GM19468 (cell line): Measurements from ENCODE around the gene SLC38A2.

Experiments used
- ATAC-seq: cut with Tn5 transposase; IDR thresholded peaks from one replicate; pipeline ENCODE4 v1.9.1; 2021; ENCODE audit warnings: mild to moderate bottlenecking, moderate library complexity, moderate number of reproducible peaks; ENCODE audit not compliant: unreplicated experiment; ENCODE audit errors: extremely low read depth

SLC38A2 gene

GRCh38 chr12:46363582-46364299, 8.8 kb downstream of the SLC38A2 start:
- ATAC-seq: no peak

GRCh38 chr12:46362895-46363581, 9.5 kb downstream of the SLC38A2 start:
- ATAC-seq: no peak

DNA sequence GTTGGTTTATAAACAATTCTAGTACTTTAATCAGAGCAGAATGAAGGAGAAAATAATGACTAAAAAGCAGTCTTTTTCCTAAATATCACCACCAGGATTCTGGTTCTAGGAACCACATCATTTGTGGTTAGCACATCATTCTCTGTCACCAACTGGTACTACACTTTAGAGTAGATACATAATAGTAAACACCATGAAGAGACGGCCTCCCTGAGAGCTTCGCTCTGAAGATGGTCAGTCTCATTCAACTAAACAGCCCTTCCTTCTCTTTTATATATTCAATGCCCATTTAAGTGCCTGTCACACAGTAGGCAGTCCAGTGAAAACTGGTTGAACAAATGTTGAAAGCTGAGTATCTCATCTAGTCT, 10.9 kb downstream of the SLC38A2 start:
- ATAC-seq: no peak

DNA sequence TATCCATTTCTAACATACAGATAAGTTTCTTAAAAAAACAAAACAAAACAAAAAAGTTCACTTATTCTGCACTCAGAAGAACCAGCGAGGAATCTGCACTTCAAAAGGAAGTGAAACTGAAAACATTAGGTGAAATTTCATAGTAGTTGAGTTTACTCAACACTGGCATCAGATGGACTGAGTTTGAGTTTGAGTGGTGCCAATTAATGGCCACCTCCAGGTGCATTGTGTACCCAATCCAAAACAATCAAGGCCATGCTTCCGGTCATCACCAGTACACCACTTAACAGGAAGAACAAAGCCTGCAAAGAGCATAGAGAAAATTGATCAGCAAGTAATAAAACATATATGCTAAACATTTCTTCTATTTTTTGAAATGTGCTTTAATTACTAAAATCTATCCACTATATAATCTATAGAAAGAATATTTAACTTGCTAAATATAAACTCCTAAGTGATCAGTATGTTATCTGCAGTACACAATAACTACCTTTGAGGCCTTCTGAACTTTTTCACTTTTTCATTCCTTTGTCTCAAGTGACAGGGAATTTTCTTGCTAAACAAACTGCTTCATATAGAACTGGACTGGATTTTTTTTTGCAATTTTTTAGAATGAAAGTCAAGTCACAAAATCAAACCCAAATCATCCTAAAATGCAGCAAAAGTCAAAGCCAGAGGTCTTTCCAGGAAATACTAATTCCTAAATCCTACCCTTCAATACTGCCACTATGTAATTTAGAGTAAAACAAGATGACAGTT, 11.5 kb downstream of the SLC38A2 start:
- peak; percentile 63 for ATAC-seq

GRCh38 chr12:46360370-46360769, 12.2 kb downstream of the SLC38A2 start:
- ATAC-seq: no peak

DNA sequence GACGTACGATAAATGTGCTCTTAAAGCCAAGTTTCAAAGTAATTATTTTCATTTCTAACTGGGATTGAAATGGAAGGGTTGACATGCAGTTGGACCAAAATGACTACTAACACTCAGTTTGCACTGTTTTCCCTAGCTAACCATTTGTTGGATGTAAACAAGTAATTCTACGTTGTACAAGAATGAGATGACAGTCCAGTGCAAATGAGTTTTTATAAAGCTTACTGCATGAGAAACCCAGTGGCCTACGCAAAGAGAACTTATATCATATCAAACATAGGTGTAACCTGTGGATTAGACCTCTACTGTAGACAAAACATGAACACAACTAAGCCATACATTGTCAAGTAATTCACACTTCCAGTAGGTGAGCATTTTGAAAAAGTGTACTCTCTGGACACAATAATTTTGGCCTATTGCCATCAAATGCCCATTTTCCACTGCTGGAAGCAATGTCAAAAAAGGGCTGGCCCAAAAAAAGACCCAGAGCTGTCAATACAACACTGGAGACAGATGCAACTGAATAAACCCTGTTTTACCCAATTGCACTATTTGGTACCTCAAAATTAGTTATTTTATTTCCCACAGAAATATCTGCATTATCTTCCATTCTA, 12.8 kb downstream of the SLC38A2 start:
- ATAC-seq: no peak

DNA sequence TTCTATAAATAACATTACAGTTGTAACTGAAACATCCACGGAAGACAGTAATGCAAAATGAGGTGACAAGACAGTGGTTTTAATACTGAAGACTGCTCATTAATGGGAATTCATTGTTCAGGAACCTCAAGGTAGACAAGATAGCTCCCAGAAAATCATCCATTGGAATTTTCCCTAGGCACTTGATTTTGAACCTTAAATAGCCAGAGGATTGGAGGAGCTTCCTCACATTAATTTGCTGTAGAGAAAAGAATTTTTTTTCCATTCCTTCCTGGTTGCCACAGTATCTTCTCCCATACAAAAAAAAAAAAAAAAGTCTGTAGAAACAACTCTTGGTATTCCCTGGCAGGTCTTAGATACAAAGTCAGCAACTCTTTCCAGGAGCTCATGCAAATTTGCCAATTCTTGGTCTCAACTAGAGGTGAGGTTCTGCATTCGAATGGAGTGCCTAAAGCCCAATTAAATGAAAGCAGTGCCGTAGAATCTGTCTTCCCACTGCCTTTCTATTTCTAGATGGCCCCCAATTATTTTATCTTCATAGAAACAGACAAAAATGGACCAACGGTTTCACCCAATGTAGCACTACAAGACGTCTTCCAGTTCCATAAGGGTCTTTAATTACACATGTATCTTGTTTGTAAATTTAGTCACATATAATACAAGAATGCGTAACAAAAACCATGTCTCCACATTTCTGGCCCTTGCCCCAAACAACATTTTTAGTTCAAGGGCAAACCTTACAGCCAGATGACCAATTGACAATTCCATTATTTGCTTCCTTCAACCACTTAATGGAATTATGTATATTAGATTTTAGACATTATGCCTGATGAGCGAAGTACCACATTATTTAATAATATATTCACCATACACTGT, 13.5 kb downstream of the SLC38A2 start:
- no peak for ATAC-seq

GRCh38 chr12:46358325-46358700, 14.3 kb downstream of the SLC38A2 start:
- ATAC-seq: no peak

GRCh38 chr12:46357438-46358324, 14.9 kb downstream of the SLC38A2 start:
- no peak for ATAC-seq

GRCh38 chr12:46356655-46357437, 15.7 kb downstream of the SLC38A2 start:
- no peak for ATAC-seq

DNA sequence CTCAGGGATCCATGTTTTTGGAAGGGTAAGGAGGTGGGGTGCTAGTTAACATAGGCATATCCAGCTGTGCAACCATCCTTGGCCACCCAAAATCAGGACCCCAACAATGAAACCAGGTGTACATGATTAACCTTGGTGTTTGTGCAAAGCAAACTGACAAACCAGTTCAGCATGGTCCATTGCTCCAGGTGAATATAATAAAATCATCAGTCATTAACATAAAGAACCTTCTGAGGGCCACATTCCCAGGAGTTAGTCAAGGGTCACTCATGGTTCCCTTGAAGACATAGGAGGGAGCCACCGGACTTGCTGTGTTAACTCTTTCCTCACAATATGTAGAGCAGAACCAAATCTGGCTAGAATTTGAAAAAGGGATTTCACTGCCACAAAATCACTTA, 17.8 kb downstream of the SLC38A2 start:
- no peak for ATAC-seq

DNA sequence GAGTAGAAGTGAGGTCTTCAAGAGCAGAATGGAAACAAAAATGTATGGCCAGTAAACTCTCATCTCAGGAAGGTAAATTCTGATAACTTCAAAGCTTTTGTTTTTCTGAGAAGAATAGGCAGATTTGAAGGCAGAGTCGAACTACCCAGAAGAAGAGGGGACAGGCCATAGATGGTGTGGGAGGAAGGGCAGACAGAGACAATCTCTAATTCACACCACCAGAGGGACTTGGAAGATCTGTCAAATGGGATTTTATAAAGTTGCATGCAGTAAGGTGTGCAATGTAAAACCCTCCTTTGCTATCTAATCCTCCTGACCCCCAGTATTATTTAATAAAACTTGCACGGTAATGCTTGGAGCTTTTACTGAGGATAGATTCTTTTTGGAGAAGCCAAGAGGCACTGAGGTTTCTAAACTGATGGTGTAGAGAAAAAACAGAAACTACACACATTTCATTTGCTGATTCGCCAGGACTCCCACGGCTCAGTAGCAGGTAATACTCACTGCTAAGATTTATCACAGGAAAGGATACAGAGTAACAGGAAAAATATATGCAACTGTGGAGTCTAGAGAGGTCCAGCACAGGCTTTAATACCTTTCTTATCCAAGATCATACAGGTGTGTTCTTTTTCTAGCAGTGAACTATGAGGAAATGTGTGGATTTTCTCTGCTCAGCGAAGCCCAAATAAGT, 18.3 kb downstream of the SLC38A2 start:
- no peak for ATAC-seq

- ATAC-seq: no peak
These were observed 20.5 kb downstream of the SLC38A2 start for GRCh38 chr12:46351886-46352650.

GRCh38 chr12:46351138-46351537, 21.4 kb downstream of the SLC38A2 start:
- ATAC-seq: no peak

- no peak for ATAC-seq
These were observed 23.3 kb downstream of the SLC38A2 start for GRCh38 chr12:46349253-46349652.

DNA sequence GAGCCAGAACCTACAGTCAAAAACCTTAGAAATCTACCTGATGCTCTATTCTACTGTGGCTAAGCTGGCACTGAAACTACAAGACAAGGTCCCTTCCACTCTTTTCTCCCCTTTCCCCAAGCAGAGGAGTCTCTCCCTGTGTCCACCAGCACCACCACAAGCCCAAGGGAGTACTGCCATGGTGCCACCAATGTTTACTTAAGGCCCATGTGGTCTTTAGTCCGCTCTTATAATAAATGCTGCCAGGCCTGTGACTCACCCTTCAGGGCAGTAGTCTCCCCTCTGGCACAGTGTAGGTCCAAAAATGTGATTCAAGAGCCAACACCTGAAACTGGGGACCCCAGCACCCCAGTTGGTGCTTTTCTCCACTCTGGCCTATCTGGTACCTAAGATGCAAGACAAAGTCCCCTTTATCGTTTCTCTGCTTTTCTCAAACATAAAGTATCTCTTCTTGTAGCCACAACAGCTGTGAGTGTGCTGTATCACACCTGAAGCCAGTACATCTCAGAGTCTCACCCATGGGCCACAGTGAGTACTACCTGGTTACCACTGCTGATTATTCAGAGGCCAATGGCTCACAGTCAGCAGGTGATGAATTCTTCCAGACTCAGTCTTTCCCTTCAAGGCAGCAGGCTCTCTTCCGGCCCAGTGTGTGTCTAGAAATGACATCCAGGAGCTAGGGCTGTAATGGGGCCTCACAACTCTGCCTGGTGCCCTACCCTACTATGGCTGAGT, 29.3 kb downstream of the SLC38A2 start:
- no peak for ATAC-seq
